HG02798 (cell line): ENCODE measurements around the gene LAMP5.

Experiments used
- ATAC-seq: cut with Tn5 transposase; IDR thresholded peaks from one replicate; pipeline ENCODE4 v1.9.1; 2021; ENCODE audit warnings: mild to moderate bottlenecking; ENCODE audit not compliant: unreplicated experiment, poor library complexity

Gene LAMP5, protein sequence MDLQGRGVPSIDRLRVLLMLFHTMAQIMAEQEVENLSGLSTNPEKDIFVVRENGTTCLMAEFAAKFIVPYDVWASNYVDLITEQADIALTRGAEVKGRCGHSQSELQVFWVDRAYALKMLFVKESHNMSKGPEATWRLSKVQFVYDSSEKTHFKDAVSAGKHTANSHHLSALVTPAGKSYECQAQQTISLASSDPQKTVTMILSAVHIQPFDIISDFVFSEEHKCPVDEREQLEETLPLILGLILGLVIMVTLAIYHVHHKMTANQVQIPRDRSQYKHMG

DNA sequence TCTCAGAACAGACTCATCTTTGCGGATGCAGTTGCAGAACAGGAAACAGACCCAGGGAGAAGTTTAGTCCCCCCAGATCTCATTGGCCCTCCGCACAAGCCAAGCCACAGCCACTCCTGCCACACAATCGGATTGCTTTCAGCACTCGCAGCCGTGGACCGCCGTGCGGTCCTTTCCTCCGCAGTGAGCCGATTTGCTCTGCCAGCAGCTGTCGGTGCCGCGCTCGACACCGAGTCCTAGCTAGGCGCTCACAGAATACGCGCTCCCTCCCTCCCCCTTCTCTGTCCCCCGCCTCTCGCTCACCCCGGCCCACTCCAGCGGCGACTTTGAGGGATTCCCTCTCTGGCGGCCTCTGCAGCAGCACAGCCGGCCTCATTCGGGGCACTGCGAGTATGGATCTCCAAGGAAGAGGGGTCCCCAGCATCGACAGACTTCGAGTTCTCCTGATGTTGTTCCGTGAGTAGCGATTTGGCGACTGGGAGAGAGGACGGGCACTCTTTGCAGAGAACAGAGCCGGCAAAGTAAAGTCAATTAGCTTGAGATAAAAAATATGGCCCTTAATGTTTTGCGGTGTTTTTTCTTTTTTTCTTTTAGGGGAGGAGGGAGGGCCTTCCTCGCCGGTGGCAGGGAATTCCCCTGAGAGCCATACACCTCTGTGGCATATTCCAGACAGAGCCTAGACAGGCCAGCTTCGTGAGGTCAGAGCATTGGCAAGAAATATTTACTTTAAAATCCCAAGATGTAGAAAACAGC is at the start of gene LAMP5:
TSS of gene LAMP5 (plus strand) at position 130 of the 753 bp plus-strand sequence. CDS start at position 393, 263 bp downstream.
- no peak for ATAC-seq

DNA sequence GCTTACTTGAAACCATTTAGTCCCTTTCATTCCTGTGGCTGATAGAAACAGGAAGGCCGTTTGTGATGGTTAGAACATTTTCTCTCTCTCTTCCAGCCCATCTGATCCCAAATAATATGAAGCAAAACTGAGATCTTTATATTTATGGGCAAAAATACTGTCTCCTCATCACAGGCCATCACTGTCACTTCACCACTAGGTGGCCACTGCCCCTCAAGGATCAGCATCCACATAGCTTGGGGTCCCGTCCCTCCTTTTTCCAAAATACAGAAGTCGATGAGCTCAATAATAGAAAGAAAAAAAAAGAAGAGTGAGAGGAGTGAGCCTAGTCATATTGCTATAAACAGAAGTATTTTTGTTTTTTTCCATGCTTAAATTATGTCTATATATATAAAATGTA is 46.4 kb upstream of the LAMP5 start:
- ATAC-seq = no peak

DNA sequence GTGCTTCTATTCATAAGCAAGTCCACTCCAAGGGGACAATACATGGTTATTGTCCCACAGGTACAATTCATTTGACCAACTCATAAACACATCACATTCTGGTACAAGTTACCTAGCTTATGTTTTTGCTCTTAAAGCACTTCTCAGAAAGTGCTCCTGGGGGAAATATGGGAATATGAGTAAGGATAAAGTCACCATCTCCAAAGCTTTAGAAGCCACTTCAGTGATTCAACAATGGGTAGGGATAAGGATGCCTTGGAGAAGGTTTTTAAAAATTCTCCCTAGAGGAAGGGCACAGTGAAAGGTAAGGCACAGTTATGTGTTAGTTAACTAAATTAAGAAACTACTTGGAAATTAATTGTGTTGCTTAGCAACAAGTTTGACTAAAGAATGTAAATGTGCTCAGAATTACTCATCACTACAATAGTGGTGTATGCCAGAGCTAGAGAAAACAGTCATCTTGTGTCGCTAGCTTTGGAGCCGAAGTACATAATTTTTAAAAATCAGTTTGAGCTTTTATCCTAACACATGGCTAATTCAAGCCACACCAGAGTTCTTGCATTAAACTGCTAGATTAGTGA is 39.5 kb upstream of the LAMP5 start:
- ATAC-seq = no peak

DNA sequence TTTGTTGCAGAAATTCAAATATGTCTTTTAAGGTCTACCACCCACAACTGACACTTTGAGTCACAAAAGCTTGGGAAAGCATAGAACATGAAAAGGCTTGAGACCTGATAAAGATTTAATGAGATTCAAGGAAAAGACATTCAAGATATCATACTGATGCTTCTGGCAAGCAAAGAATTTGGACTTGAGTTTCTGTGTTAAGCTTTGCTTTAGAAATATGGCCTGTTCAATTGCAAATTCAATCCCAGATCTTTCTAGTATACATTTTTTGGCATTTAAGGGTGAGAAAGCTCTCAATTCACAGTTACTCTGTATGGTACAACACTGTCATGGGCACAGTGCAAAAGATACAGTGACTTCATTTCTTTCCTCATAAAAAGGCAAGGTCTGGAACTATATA is 38.9 kb upstream of the LAMP5 start:
- no peak for ATAC-seq

DNA sequence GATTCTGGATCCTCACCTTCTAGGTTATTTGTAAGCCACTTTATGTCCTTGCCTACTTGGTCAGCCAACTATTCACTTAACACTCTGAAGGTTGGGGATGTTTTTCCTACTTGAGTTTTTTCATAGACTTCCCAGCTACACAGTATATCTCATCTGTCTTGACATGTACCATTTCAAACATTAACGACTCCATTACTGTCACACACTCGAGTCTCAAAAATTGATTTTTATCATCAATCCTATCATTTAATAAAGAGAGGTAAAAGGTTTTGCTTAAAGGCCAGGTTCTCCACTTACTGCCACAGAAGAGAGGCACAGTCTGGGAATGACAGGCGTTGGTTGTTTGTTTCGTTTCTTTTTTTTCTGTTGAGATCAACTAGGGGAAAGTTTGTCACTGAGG is 38.2 kb upstream of the LAMP5 start:
- no peak for ATAC-seq

DNA sequence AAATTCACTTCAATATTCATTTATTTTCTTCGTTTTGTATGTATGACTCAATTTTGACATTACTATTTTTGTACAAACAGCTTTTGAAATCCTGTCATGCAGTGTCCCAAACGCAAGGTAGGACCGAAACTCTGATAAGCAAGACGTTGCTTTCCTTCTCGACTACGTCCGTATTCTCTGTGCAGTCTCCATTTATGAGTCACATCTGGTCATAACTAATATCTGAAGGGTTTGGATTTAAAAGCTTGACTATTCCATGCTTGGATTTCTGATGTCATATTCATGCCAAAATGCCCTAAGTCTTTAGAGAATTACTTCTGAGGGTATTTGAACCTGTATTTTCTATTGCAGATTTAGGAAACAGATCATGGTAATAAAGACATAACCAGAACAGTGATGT is 37.8 kb upstream of the LAMP5 start:
- no peak for ATAC-seq

DNA sequence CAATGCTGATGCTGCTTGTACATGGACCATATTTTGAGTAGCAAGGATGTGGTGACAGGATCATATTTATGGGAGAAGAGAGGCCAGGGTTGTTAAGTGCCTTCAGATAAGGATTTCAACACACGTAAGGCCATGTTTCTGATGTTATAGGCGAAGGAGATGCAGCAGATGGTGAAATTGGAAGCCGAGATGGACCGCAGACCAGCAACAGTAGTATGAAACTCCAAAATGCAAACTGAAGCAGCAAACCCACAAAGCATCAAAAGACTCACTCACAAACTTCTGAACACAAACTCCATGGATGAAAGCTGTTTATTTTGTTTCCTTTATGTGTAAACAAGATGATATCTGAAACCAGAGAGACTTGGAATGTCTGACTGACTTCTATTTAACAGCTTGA is 35.6 kb upstream of the LAMP5 start:
- ATAC-seq = no peak

DNA sequence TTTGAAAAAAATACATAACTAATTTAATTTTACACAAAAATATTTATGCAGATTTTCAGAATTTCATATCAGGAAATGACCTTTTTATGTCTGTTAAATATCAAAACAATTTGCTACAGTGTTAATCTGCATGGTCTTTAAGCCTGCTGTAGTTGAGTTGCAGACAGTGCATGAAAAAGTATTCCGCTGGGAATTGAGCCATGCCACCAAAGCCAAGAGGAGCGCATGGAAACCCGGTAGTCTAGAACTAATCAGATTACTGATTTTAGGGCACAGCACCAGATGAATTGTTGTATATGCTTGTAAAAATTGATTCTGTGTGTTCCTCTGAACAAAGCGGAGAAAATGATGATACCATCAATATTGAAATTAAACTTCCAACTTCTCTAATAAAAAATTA is 34.3 kb upstream of the LAMP5 start:
- no peak for ATAC-seq

DNA sequence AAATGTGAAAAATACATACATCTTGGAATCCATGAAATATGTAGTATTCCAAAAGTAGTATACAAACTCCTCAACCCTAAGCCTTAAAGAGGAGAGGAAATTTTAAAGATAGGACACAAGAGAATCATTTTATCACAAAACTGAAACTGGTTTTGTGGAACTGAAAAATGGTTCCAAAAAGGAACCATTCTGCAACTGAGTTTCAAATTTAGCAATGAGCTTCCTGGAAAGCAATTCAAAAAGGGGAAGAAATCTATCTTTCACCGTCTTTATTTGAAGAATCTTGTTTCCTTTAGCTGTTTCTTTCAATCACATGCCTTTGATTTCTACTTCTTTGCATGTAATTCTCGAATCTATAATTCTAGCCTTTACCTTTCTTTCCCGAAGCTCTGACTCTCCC is 32.2 kb upstream of the LAMP5 start:
- ATAC-seq = no peak

DNA sequence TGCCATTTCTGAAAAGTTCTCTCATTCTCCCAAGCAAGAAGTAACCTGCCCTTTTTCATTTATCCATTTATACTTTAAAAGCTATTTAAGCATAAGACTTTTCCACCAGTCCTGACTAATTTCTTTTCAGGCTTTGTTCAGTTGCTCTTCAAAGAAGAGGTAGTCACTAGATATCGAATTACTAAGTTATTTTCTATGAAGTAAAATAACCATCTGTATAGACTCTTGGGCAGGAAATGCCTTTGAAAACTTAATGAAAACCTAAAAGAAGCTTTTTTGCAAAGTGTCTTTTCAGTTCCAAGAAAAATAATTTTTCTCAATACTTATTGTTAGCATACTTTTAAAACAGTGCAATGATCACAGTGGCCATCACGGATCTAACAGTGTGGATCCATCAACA is 31.3 kb upstream of the LAMP5 start:
- ATAC-seq = no peak

DNA sequence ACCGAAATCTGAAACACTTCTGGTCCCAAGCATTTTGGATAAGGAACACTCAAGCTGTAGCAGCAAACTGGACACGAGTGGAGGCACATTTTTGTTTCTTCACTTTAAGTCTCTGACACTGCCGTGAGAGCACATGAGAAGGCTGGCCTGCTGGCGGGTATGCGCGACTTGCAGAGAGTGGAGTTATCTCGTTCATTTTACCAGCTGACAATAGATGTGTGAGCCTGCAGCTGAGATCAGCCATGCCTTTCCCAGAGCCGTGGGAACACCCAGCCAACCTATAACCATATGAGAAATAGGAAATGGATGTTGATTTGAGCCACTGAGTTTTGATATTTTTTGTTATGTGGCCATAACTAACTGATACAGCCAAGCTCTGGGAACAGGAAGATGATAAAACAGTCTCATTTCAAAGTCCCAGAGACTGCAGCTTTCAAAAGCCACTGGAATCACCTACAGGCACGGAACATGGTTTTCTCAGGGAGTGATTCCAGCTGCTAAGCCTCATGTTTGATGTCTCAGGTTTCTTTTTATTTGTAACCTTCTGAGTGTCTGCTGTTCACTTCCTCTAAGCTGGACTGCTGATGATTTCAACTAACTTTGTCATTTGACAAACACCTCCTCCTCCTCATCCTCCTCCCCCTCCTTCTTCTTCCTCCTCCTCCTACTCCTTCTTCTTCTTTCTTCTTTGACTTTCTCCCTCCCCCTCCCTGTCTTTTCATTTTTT is 28.6 kb upstream of the LAMP5 start:
- ATAC-seq = no peak

DNA sequence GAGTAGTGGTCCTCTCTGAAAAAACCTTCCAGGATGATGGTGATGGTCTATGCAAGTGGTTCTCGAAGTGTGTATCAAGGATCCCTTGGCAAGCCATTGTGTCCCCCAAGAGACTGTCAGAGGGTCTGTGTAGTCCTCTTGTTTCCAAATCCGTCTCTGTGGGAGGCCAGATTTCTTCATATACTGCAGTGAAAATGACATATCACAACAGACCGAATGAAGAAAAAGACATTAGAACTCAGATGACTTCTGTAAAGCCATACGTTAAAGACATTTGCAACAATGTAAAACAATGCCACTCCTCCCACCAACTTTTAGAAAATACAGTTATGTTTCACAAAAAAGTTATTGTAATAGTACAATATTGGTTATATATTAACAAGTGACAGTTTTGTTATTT is 27.2 kb upstream of the LAMP5 start:
- no peak for ATAC-seq

DNA sequence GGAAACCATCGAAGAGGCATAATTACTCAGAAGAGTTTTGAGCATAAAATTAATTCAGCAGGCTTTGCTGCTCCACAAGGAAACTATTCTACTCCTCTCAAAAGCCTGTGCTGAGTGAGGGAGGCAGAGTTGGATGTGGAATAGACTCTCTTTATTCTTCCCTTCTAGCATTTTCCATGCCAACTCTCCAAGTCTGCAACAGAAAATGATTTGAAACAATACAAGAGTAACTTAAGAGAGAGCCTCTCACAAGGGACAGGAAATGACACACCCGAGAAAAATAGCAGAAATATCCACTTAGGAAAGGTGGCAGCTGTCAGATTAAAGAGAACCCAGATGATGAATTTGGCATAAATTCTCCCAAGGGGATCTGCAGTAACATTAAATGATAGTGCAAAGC is 26.3 kb upstream of the LAMP5 start:
- ATAC-seq = no peak

DNA sequence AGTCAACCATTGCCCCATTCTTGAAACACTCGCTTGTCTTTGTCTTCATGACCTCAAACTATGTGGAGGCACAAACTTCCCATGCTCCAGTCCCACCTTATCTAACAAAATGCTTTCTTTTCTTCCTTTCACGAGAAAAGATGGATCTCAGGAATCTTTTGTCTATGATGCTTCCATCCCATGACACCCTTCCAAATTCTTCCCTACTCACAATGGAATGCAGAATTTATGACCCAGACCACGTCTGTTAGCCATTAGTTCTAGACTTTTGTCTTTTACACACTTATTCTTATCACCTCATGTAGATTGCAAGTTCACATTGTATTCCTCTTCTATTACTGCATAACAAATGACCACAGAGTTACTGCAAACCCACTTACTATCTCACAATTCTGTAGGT is 24.2 kb upstream of the LAMP5 start:
- no peak for ATAC-seq

DNA sequence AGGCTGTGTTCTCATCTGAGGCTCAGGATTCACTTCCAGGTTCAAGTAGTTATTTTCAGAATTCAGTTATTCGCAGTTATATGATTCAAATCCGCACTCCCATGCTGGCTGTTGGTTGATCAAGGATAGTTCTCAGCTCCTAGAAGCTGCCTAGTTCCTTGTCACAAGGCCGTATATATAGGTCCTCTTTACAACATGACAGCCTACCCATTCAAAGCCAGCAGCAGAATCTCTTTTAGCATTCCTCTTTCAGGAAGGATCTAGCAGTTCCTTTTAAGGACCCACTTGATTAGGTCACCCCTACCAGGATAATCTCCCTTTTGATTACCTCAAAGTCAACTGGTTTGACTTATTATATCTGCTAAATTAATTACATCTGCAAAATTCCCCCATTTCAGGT is 23.8 kb upstream of the LAMP5 start:
- no peak for ATAC-seq

DNA sequence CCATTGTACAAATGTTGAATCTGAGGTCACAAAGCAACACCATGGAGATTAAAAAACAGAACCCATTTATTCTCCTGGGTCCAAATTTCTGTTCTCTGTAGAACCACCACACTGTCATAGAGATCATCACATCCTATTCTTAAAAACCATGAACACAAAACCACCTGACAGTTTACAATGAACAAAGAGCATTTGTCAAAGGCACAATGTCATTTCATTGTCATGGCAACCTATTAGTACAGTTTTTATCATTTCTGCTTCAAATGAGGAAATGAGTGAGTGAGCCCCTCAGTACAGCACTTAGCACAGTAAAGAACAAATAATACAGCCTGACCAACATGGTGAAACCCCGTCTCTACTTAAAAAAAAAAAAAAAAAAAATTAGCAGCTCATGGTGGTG is 23.1 kb upstream of the LAMP5 start:
- ATAC-seq = no peak

DNA sequence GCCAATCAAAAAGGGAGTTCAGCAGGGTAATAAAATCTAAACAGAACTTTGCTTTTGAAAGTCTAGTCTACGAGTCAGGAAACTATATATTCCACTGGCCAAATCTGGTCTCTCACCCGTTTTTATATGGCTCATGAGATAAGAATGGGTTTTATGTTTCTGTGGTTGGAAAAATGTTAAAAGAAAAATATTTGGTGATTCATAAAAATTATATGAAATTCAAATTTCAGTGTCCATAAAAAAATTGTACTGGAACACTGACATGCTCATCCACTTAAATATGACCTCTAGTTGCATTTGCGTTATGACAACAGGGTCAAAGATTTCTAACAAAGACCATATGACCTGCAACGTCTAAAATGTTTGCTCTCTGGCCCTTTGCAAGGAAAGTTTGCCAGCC is 22.3 kb upstream of the LAMP5 start:
- ATAC-seq = no peak

DNA sequence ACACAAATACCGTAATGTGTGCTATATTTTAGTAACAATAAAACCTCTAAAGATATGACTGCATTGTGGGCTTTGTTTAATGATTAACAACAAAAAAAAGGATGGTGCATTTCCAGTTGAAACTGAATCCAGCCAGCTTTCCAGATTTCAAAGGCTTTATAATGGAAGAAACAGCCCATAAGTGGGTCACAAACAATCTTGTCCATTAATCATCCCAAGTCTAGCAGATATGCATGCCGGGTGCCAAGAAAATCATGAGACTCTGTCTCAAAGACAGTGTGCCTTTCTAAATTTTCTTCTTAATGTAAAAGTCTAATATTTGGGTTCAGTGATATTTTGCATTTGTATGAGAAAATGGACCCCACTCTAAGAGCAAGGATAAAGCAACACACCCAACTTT is 20.6 kb upstream of the LAMP5 start:
- no peak for ATAC-seq

DNA sequence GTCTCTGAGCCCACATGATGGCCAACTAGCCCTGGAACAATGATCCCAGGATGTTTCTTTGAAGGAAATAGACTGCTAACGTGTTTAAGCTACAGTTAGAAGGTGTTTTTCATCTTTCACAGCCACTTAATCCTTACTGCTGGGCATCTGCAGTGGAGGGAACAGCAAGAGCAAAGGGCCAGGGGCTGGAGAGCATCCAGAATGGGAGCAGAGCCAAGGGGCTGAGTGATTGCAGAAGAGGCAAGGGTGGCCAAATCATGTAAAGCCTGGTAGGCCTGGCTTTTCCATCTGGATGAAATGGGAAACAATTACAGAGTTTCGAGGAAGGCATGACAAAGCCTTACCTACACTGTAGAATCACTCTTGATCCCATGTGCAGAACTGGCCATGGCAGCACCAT is 18.7 kb upstream of the LAMP5 start:
- ATAC-seq = no peak

DNA sequence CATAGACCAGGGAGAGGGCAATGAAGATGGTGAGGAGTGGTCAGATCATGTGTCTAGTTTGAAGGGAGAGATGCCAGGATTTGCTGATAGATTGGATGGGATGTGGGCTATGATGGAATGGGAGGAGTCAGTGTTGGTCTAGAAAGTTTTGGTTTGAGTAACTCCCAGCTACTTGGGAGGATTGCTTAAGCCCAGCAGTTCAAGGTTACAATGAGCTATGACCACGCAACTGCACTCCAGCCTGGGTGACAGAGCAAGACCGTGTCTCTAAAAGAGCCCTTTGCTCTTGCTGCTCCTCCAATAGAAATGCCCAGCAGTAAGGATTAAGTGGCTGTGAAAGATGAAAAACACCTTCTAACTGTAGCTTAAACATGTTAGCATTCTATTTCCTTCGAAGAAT is 18.2 kb upstream of the LAMP5 start:
- ATAC-seq = no peak

DNA sequence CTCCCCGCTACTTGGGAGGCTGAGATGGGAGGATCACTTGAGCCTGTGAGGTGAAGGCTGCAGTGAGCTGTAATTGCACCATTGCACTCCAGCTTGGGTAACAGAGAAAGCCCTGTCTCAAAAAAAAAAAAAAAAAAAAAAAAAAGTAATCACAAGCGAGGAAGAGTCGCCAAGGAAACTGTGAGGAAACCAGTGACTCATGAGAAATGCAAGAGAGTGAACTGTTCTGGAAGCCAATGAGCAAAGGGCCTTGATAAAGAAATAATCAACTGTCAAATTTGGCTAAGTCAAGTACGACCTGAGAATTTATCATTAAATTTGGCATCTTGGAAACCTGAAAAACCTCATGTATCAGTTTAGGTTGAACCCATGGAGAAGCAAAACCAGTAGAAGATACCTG is 16.1 kb upstream of the LAMP5 start:
- no peak for ATAC-seq
